RPMI8226 (cell line): Measurements from ENCODE around the gene CACNA2D4.

Experiments used
- DNase-seq: peaks from one replicate; pipeline ENCODE4 v3.0.0-alpha.2; 2015

Gene CACNA2D4

GRCh38 chr12:1934068-1934467 lies 15.6 kb upstream of the CACNA2D4 start:
- DNase-seq = no peak

DNA sequence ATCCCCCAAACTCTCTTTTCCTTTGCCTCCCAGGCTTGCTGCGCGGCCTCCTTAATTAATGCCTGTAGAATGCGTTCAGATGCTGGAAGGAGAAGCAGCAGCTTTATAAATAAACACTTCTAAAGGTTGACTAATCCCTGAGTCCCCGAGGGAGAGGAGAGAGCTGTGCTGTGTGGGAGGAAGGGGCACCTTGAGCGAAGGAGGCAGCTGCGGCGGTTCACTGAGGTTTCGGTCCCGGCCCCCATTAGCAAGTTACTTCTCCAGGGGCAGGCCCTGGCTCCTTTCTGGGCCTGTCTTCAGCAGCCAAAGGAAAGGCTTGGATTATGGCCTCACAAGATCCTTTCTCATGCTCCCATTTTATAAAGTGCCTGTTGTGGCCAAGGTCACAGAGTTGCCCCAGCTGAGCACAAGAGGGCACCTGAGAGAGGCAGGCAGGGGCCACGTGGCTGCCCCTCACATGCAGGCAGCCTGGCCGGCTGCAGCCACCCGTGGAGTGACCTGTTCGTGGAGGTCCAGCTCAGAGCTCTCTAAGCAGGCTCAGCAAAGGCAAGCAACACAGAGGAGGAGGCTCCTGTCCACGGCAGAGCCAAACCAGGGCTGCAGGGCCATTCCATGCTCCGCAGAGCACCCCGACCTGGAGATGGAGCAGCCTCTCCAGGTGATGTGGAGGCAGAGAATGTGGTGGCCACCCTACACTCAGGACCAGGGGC lies 15.0 kb upstream of the CACNA2D4 start:
- DNase-seq = no peak

DNA sequence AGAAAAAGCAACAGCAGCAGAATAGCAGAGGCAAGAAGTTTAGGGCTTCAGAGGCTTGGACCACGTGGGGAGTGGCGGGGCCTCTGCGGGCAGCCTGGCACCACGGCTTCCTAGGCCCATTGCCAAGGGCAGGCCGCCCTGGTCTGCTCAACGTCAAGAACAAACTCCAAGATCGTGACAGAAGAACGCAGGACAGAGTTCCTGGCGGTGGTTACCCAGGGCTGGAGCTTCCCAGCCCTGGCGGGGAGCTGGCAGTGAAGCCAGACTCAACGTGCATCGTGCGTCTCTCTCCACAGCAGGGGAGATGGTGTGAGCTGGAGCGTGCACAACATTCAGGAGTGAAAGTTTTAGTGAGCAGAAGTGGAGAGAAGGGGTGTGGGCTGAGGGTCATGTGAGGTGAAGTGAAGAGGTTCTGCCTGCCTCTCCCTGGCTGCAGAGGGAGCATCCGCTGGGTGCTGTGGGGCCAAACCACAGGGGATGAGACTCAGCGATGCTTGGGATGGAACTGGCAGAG lies 13.9 kb upstream of the CACNA2D4 start:
- DNase-seq = peak; percentile 62

DNA sequence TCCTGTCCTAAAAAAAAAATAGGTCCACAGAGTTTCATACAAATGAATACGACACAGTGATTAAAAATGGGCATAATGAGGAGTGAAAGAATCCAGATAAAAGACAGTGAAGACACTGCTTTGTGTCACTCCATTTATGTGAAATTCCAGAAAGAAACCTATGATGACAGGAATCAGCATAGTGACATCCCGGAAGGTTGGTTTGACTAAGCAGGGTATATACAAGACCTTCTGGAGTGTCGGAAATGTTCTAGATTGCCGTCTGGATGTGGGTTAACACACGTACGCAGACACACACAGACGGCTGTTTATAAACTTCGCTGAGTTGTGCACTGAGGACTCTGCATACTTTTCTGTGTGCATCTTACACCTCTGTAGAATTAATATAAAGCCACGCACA lies 13.2 kb upstream of the CACNA2D4 start:
- DNase-seq = no peak

DNA sequence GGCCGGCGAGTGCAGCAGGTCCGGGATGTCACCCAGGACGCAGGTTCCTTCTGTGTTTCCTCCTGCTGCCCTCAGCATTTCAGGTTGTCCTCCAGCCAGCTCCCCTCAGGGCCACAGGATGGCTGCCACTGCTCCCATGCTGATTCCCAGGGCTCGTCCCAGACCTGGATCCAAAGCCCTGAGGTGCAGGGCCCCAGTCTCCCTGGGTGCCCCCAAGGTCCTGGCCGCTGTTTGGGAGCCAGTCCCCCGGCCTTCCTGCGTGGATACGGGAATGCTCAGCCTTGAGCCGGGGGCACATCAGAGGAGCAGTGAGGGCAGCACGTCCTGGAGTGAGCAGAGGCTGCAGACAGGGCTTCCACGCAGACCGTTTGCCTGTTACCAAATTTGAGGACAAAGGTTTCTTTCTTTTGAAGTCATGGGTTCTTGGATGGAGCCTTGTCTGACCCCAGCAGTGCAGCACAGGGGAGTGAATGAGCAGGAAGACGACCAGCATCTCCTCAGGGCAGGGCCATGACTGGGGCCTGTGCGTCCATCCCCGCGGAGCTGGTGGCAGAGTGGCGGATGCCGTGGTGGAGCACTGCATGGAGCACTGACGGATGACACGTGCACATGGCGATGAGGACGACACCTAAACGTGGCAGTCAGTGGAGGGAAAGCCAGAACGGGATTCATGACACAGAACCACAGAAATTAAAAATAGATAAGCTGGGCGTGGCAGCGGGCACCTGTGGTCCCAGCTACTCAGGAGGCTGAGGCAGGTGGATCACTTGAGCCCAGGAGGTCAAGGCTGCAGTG lies 12.5 kb upstream of the CACNA2D4 start:
- DNase-seq = no peak

DNA sequence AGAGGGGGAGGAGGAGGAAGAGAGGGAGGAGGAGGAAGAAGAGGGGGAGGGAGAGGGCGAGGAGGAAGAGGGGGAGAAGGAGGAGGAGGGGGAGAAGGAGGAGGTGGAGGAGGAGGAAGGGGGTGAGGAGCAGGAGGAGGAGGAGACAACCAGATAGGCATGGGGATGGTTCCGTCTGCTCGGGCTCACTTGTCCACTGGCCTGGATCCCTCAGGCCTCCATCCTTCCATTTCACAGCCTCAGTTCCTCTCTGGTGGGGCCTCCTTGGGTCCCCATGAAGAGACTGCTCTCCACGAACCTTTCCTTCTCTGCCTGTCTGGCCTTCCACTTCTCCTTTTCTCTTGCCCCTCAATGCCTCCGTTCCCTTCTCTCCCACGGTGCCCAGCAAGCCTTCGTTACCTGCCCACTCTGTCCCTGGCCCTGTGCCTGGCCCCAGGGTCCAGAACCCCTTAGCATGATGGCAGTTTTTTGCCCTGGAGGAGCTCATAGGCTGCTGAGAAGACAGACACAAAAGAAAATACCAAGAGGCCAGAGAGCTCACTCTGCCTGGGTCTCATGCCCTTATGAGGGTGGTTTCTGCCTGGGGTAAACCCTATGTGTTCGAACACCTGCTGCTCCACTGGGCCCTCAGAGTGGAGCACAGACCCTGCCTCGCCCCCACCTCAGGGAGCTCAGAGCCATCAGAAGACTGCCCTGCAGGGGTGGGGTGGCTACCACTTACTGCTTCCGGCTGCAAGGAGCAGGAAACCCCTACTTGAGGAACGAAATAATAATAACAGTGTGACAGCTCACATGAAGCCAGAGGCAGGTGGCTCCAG lies 11.7 kb upstream of the CACNA2D4 start:
- no peak for DNase-seq

DNA sequence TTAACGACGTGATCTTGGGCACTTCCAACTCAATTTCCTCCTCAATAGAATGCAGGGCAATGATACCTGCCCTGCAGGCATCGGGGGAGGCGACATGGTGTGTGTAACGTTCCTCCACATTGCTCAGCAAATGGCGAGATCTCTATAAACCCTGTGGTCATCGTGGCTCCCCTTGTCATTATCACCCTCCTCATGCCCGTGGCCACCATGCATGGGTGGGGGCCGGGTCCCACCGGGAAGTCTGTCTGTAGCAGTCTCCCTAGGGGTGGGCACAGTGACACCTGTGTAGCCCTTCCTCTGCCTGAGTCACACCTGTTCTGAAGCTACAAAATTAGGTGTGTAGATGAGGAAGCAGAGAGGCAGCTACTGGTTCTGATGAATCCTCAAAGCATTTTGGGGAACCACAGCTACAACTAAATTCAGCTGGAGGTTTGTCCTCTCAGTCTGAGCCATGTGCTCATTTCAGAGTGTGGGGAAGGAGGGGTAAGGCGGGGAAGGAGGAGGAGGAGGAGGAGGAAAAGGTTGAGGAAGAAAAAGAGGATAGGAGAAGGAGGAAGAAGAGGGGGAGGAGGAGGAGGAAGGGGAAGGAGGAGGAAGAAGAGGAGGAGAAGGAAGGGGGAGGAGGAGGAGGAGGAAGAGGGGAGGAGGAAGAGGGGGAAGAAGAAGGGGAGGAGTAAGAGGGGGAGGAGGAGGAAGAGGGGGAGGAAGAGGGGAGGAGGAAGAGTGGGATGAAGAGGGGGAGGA lies 11.0 kb upstream of the CACNA2D4 start:
- DNase-seq = peak; percentile 21

DNA sequence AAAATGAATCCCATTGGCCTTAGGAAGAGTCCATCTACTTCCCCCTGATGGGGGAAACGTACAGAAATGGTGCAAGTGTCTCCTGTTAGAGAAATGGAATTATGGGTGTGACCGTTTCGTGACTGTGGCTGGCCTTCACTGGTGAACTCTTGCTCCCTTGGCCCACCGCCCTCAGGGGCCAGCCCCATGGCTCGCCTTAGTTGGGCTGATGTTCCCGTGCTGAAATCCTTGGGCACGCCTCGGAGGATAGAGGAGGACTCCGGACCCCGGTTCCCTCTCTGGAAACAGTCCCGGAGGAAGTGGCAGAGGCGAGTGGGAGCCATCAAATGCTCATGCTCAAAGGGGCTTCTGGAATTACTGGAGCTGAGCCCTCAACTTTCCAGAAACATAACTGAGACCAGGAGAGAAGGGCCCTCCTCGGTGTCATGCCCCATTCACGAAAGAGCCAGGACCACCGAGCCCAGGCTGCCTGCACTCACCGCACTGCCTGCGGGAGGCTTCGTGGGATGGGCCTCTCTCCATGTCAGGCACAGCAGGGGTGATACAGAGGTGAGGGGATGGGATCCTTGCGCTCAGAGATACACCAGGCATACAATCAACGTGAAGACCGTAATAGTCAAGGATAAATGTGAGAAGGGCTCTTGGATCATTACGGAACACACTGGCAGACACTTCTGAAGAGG lies 10.1 kb upstream of the CACNA2D4 start:
- DNase-seq = no peak

DNA sequence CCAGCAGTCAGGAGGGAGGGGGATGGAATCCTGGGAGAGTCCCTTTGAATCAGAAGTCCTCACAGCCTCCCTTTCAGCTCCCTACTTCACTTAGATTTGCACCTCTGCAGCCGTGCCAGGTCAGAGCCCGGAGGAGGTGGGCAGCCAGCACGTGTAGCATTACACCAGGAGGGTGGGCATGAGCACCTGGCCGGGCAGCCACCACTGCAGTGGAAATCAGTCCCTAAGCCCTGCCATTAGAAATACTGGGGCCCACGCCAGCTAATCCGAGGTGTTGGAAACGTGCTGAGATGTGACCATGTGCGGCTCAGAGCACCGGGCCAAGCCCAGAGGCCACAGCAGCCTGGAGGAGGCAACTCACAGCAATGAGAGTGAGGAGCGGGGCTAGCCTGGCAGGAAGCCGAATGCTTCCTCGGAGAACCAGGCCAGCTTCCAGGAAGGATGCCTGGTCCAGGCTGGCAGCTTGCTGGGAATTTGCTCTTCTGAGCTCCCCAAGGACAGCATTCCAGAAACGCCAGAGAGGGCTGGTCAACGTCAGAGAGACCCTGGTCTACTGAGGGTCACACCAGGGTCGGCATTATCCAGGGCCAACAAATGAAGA lies 9.4 kb upstream of the CACNA2D4 start:
- no peak for DNase-seq

- no peak for DNase-seq
These were observed 8.7 kb upstream of the CACNA2D4 start for GRCh38 chr12:1927051-1927680.

DNA sequence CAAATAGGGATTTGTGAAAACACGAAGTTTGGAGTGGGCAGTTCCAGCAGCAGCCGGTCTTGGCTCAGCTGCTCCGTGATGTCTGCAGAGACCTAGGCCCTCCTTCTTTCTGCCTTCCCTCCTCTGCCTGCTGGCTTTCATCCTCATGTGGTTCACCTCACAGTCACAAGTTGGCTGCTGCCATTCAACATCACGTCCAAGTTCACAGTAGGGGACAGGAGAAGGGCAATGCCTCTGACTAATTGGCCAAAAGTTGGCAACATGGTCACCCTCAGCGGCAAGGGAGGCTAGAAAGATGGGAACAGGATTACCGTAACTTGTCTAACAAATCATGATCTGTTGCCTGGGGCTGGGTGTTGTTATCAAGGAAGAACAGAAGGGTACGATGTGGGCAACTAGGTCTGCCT lies 7.8 kb upstream of the CACNA2D4 start:
- DNase-seq = no peak

DNA sequence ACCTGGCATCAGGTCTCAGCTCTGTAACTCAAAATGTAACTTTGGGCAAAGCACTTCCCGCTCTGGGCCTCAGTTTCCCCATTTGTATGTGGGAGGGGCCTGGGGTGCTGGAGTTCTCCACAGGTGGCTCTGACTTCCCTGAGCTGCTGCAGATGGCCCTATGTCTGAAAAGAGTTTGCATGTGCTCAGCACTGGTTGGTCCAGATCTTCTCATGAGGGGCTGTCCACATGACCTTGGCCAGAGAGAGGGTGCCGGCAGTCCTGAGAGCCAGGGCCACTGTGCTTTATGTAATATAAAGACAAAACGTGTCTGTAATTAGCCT lies 7.2 kb upstream of the CACNA2D4 start:
- no peak for DNase-seq

DNA sequence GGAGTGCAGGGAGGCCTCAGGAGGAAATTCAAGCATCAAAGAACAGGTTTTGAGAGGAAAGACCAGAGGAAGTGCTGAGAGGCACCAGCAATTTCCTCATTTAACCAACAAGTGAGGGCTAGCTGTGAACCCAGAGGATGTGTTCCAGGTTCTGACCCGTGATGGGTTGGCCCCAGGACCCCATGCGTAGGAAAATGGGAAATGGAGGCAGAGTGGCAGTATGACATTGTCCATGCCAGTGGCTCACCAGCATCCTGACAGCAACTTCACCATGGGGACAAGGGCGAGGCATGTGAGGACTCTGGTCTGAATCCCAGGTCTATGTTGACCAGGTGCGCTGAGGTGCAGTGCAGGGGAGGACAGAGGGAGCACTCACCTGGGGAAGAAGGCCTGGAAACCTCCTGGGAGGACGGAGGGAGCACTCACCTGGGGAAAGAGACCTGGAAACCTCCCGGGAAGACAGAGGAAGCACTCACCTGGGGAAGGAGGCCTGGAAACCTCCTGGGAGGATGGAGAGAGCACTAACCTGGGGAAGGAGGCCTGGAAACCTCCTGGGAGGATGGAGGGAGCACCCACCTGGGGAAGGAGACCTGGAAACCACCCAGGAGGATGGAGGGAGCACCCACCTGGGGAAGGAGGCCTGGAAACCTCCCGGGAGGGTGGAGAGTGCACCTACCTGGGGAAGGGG lies 6.7 kb upstream of the CACNA2D4 start:
- DNase-seq = no peak

GRCh38 chr12:1922985-1923384 lies 4.5 kb upstream of the CACNA2D4 start:
- DNase-seq = no peak

DNA sequence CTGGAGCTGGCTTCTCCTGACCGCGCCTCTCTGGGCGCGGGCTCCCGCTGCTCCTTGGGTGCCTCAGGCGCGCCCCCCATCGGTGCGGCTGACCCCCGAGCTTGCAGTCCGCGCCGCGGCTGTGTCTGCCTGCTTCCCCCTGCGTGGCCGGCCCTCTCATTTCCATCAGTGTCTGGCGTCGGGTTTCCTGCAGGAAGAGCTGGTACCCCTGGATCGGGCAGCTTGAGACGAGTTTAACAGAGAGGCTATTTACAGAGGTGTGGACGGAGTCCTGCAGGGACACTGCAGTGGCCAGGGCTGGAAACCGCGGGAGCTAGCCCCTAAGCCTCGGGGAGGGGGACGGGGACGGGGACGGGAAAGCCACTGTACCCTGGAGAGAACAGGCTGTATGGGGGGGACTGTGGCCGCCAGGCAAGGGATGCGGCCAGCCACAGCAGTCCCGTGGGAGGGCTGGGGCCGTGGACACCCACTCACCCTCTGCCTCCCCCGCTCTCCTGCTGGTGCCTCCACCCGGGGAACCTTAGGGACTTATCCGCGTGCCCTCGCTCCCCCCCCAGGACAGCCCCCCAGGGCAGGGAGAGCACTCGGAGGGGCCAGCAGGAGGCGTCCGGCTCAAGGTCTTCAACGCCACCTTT lies 3.7 kb upstream of the CACNA2D4 start:
- DNase-seq = no peak

DNA sequence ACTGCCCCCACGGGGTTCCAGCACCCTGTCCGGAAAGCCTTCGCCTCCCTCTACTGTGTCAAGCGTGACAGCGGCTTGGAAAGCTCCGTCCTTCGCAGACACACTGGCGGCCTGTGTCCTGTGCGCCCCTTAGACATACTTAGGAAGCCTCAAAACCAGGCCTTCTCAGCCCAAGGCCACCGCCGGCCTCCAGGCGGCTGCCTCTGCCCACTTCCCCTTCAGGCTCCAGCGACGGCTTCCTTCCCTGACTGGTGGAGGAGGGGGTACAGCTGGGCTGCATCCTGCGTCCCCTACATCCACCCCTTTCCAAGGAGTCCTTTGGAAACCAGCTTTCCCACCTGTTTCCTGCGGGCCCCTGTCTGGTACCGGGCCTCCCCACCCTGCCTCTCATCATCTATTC lies 2.5 kb upstream of the CACNA2D4 start:
- DNase-seq = no peak

- DNase-seq = no peak
These were observed 2.0 kb upstream of the CACNA2D4 start for GRCh38 chr12:1920436-1920835.

GRCh38 chr12:1919763-1920162 lies 1.3 kb upstream of the CACNA2D4 start:
- DNase-seq = no peak

GRCh38 chr12:1919284-1919683 lies 832 bp upstream of the CACNA2D4 start:
- no peak for DNase-seq

- DNase-seq = no peak
These were observed 408 bp upstream of the CACNA2D4 start for GRCh38 chr12:1918884-1919236.
